ENCODE data around the gene CALML5. TPM values are rescaled to one million over a fixed set of nuclear protein-coding genes. Genes with fewer than 3 reads are reported as not detected.

The CALML5 gene
- total RNA-seq, 1 donor from 2014 or later = not detected

DNA sequence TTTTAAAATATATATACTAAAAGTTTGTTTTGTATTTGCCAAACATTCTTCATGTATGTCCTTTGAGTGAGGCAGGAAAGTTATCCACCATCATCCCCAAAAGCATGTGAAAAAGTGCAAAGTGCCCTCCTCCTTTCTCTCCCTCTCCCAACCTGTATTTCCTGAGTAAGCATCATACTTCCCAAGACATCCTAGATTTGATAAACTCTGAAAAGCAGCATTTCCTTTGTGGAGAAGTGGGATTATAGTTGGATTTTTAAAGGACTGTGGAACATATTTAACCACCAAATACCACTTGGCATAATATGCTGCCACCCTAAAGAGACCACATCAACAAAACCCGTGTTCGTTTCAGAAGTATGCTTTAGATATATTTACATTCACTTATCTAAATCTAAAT, 50.1 kb downstream of the CALML5 start:
- no peaks in the 10 kb centered on the region for H3K9me3 Mint-ChIP-seq
- H3K4me3 Mint-ChIP-seq (ENCODE audit: low read depth) = no peak overlapping the region
- H3K27ac Mint-ChIP-seq = no peak overlapping the region
- no peaks in the 10 kb centered on the region for H3K27me3 Mint-ChIP-seq (ENCODE audit: low read depth)
- intact Hi-C loops (cut with micrococcal nuclease) = loop anchor here (5.0 to 10.0 kb wide), 5 partner anchors 157 to 624 kb away; partner anchors contain the start of genes AKR1E2, GDI2 and TASOR2
- no peak for DNase-seq (ENCODE audit: low spot score)
- peaks cover 38% of the 10 kb centered on the region for H3K36me3 Mint-ChIP-seq (ENCODE audit: low read depth)
- peaks cover 40% of the 10 kb centered on the region for H3K4me1 Mint-ChIP-seq (ENCODE audit: low read depth)

Other genes starting within 250 kb of the CALML5 start
- not detected in 2 replicates for gene UCN3, start 134.6 kb downstream of the CALML5 start, total RNA-seq
- gene TUBAL3, start 94.7 kb downstream of the CALML5 start, total RNA-seq = not detected in 2 replicates
- 41.3 and 43.3 TPM in 2 replicates for gene NET1, start 87.0 kb downstream of the CALML5 start, total RNA-seq
- gene CALML3, start 25.4 kb upstream of the CALML5 start, total RNA-seq = not detected in 2 replicates
- 15.2 and 15.5 TPM in 2 replicates for gene ASB13, start 167.0 kb upstream of the CALML5 start, total RNA-seq
- gene TASOR2, start 185.3 kb upstream of the CALML5 start, total RNA-seq = 60.1 and 68.7 TPM in 2 replicates

Data from activated T-helper 2 cell treated with anti-CD3 and anti-CD28 coated beads, Interferon-gamma antibody, Interleukin-2, Interleukin-4, amounts not matched to agents 10 μg/mL and 5 μg/mL and 100 μg/mL, durations not matched to agents 14 hours and 24 hours and 36 hours (primary cell).